Inflammatory macrophage (primary cell): ENCODE results near the gene TRABD.
A peak's percentile ranks its signal among the peaks of the same experiment; 100 is the strongest.

ENCODE experiments used
- DNase-seq, 2 donors: peaks; one replicate each; pipeline ENCODE4 v3.0.0-alpha.2; 2020 to 2022

TRABD gene

DNA sequence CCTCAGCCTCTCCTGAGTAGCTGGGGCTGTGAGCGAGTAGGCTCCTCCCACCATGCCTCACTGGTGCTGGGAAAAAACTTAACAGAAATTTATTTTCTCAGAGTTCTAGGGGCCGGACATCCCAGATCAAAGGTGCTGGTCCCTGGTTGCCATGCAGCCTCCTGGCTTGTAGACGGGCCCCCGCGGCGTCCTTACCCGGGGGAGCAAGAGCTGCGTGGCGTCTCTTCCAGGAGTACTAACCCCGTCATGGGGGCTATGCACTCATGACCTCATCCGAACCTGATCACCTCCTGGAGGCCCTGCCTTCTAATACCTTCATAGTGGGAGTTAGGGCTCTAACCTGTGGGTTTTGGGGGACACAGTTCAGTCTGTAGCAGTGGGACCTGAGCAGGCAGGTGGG lies 2.6 kb downstream of the TRABD start:
- no peak for DNase-seq

DNA sequence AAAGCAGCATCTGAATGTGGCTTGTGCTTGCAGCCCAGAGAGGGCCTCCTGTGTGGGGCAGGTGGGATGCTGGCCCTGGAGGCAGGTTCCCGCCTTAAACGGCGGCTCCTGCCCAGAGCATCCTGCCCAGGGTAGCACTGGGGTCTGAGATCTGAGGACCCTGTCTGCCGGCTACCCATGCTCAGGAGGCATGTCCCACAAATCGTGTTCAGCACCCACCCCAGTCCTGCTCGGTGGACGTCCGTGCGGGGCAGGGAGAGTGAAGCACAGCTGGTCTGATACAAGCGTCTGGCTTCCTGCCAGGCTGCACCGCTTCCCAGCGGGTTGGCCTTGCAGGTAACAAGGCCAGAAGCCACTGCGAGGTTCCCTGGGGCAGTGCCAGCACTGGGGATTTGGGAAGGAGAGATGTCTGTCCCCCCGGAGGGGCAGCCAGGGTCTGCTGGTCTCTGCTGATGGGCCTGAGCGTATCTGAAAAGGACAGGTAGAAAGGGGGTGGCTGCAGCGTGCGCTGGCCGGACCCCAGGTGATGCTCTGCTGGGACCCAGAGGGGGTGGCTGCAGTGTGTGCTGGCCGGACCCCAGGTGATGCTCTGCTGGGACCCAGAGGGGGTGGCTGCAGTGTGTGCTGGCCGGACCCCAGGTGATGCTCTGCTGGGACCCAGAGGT lies 3.6 kb downstream of the TRABD start:
- DNase-seq = no peak

DNA sequence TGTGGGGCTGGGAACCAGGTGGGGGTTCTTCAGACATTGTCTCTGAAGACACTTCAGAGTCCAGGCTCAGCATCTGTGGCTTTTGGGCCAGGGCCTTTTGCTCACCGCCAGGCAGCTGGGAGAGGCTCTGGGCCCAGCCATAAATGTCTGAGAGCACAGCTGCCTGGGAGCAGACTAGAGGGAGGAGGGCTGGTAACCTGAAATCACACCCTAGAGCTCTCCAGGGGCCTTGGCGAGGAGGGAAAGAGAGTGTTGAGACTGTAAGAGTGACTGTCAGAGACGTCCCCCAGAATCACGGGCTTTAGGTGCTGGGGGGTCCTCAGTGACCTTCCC lies 4.1 kb downstream of the TRABD start:
- DNase-seq = no peak

DNA sequence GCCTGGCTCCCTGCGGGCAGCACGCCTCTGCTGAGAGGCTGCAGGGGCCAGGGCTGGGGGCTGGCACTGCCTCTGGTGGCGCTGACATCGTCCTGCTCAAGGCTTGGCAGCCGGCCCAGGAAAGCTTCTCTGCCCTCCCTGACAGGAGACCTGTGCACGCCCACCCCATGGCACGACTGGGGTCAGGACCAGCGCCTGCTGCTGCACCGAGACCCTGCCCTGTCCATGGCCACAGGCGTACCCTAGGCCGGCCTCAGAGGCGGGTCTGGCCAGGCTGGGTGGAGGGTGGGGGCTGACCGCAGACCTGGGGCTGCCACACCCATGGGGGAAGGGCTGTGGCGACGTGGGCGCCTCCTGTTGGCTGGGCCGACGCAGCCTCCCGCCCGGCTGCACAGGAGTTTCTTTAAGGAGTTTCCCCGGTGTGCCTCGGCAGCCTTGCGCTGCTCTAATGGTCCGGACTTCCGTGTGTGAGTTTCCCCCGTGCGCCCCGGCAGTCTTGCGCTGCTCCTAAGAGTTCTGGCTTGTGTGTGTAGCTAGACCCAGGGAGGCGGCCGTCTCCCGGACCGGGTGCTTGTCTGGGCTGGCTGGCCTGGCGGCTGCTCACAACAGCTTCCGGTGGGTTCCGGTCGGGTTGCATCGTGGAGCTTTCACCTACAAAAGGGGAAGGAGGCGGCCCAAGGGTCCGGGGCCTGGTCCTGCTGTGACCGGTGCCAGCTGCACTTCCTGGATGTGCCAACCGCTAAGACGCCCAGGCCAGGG lies 4.6 kb downstream of the TRABD start:
- peak; percentile 87 to 89 for DNase-seq

DNA sequence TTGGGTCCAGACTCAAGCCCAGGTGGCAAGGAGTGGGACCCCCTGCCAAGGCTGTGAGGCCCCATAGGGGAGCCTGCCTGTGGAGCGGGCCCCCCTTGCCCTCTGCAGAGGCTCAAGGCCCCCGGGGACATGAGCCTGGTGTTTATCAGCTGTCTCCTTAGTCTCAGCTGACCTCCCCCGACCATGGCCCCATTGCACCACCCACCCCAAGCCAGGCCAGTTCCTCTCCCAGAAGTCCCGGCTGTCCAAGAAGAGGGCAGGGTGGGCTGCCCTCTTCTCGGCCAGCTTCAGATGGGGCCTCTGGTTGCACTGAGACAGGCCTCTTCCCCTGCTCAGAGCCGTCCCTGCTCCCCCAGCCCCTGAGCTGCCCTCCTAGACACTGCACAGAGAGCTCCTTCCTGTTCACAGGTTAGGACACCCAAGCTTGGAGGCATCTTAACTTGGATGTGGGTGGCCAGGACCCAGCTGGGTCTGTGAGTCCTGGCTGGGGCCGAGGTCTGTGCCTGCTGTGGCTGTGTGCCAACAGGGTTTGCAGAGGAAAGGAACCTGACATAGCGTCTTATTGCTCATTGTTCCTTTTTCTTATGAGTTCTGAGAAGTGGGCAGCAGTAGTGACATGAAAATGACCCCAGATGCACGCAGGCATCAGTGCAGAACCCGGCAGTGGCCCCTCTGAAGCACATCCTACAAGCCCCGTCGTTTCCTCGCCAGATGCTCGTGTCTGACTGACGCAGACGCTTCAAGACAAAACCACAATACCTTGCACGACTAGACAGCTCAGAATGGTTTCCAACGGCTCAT lies 5.4 kb downstream of the TRABD start:
- DNase-seq = peak; percentile 89 to 93

DNA sequence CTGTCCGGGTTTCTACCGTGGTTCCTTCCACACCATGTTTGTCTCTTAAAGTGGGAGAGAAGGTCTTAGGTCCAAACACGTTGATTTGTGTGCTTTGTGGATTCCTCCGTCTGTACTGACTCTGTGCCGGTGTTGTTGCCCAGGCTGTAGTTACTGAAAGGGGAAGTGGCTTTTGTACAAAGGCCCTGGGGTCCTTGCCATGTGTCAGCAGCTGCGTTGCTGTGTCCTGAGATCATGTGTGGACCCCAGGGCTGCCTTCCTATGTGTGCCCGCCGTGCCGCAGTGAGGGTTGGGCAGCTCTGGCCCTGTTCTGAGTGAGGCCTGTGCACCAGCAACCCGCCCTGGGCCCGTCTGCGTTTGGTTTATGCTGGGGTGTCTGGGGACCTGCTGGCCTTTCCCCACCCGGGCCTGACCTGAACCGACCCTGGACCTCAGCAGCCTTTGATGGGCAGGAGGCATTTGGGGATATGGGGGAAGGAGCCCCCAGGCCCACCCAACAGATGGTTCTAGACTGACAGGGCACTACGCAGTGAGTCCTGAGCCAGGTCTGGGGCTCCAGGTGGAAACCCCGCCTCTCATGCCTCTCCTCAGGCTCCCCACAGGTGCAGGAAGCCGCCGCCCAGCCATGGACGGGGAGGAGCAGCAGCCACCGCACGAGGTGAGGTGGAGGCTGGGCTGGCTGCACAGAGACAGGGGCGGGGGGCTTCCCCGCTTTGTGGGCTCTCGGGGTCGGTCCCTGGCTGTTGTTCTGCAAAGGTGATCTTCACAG lies 6.9 kb downstream of the TRABD start:
- DNase-seq = peak in 1 of 2 donors; percentile 42

DNA sequence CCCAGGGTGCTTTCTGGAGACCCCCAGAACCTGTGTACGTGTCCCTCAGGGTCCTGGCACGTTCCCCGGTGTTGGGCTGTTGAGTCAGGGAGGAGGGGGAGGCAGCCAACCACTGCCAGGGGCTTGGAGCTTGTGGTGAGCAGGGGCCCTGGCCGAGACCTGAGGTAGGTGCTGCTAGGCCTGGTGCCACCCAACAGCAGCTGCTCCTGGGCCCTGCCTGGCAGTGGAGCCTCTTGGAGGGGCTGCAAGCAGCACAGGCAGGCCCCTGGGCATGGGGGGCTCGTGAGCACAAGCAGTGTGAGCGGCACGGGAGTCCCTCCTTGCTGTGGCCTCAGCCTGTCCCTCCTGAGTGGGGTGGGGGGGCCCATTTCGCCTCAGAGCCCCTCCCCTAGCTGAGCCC lies 7.9 kb downstream of the TRABD start:
- DNase-seq = no peak

DNA sequence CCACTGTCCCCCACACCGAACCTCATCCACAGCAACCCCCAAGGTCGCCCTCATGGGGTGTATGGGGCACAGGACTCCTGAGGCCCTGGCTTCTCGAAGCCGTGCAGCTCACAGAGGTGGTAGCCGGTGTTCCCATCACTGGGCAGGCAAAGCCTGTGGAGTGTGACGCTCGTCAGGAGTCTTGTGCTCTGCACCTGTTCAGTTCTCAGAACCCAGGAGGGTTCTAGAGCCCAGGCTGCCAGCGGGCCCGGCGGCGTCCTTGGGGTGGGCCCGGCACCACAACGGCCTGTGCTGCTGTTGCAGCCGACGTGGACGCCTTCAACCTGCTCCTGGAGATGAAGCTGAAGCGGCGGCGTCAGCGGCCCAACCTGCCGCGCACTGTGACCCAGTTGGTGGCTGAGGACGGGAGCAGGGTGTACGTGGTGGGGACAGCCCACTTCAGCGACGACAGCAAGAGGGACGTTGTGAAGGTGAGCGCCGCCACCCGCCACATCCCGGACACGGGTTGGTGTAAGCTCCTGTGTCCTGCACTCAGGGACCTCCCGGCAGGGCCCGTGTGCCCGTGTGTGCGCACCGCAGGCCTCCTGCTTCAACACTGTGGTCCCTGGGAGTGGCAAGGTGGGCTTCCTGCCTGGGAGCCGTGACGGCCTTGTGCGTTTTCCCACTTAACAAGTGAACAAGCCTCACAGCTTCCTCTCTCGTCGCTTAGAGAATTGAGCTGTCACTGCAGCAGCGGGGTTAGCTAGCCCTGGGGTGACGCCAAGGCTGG lies 8.5 kb downstream of the TRABD start:
- DNase-seq = no peak

DNA sequence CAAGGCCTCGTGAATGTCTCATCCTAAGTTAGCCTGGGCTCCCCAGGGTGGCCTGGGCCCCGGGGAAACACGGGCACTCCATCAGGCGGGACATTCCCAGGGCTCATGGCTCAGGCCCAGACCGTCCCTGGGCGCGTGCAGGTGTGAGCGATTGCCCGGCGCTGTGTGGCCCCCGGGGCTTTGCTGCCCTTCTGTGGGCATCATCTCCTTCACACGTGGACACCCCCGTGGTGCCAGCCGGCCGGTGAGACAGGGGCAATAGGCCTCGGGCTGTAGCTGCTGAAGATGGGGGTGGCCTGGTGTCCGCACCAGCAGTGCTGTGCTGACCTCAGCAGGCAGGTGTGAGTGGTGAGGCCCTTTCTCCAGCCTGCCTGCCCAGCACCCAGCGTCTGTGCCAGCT lies 10.5 kb downstream of the TRABD start:
- no peak for DNase-seq

DNA sequence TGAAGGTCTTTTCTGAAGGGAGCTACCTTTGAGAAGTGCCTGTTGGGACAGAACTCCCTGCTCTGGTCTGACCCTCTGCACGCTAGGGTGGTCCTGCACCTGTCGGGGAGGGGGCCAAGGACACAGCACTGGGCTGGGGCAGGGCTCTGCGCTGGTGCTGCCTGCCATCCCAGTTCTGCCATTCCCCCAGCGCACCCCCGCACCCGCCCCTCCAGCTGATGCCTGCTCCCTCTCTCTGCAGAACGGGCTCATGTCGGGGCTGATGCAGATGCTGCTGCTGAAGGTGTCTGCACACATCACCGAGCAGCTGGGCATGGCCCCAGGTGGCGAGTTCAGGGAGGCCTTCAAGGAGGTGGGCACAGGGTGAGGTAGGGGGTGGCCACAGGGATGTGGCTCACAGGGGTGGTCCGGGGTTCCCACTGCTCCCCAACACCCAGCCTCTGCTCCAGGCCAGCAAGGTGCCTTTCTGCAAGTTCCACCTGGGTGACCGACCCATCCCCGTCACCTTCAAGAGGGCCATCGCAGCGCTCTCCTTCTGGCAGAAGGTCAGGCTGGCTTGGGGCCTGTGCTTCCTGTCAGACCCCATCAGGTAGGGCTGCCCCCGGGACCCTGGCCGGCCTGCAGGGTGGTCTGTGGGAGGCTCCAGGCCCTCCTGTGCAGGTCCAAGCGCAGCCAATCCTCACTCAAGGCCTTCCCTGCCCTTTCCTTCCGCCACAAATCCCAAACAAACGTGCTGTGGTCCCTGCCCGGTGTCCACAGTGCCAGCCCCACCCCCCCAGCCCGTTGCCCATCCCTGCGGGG lies 11.5 kb downstream of the TRABD start:
- DNase-seq = no peak

DNA sequence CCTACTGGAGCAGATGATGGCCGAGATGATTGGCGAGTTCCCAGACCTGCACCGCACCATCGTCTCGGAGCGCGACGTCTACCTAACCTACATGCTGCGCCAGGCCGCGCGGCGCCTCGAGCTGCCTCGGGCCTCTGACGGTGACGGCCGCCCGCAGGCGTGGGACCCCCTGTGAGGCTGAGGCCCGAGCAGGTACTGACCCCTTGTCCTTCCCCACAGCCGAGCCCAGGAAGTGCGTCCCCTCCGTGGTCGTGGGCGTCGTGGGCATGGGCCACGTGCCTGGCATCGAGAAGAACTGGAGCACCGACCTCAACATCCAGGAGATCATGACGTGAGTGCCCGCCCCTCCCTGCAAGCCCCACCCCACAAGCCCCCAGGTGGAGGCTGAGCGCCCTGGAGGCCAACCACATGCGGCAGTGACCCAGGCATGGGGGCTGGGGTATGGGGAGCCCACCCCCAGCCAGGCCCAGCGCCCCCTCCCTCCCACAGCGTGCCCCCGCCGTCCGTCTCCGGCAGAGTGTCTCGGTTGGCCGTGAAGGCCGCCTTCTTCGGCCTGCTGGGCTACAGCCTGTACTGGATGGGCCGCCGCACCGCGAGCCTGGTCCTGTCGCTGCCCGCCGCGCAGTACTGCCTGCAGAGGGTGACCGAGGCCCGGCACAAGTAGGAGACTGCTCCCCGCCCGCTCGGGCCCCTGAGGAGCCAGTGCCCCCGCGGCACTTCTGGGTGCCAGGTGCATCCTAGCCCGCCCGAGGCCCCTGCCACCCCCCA lies 12.3 kb downstream of the TRABD start:
- no peak for DNase-seq

DNA sequence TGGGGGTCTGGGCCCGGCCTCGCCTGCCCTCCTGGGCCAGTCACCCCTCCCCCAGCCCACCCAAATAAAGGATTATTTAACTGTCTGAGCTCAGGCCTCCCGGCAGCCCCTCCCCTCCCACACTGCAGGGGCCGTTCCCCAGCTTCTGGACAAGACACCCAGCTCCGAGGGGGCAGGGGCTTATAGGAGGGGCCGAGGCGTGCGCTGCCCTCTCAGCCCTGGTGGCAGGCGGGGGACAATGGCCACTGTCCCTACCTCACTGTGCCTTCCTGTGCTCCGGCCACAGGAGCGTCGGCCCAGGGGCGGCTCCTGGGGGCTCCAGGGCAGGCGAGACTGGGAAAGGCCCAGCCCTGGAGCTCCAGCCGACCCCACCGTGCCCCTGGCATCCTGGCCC lies 12.9 kb downstream of the TRABD start:
- DNase-seq = no peak

DNA sequence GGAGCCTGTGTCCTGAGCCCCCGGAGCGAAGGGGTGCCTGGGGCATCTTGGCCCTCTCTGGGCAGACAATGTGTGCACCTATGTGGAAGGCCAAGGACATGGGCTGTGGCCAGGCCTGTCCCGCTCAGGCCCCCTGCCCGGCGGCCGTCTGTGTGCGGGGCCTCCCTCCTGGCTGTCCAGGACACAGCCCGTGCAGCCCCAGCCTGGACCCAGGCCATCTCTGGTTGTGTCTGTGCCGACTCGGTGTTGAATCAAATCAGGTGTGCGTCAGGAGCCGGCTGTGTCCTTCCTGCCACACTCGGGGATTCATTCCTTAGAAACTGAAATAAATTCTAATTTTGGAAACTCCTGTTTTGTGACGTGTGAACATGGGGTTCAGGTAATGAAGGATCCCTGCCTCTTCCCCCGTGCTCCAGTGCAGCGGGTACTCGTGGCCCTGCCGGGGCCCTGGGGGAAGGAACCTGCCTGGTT lies 13.6 kb downstream of the TRABD start:
- DNase-seq = no peak

DNA sequence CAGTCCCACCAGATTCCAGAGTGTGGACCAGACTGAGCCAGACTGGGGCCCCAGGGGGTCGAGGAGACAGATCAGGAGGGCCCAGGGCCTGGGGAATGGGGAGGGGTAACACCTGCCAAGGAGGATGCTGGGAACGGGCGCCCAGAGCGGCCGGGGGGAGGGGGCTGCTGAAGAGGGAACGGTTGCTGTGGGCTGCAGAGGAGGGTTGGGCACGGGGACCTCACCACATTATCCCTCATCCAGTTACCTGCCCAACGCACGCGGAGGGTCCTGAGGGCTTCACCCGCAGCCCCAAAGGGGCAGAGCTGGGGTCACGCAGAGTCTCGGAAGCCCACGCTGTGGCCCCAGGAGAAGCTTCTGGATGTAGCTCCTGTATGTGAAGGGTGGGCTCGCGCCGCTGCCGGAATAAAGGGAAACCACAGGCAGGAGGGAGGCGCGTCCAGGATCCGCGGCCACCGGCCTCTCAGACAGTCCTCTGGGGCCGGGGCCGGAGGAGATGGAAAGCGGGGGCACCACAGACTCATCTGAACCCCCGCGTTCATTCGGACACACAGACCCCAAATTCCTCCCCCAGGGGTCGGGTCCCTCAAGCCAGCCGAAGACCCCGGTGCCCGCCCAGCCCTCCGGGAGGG lies 14.2 kb downstream of the TRABD start:
- DNase-seq = peak in 1 of 2 donors; percentile 15

DNA sequence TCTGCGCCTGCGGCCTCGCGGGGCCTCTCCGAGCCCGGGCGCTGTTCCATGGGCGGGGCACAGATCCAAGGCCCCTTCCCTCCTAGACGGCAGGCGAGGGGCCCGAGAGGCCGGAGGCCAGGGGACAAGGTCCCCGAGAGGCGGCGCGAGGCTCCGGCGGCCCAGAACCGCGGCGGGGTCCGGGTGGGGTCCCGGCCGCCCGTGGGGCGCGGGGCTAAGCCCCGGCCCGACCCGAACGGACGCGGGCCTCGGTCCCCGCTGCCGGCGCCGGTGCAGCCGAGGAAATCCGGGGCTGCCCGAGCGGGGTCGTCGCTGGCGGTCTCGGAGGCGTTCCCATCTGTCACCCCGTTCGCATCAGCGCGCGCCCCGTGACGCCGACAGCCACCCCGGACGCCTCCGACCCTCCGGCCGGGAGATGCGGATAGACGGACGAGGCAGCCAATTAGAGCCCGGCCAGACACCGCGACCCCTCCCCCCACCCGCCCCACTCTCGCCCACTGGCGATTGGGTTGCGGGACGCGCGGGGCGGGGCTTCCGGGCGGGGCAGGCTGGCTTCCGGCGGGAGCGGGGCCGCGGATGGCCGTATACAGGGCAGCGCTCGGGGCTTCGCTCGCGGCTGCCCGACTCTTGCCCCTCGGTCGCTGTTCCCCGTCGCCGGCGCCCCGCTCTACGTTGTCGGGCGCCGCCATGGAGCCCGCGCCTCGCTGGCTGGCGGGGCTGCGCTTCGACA lies 14.9 kb downstream of the TRABD start, which contains the start of gene SELENOO:
SELENOO (plus strand) TSS at position 551 of the 730 bp plus-strand sequence; CDS start at position 577, 26 bp downstream.
- DNase-seq = peak; percentile 89 to 94

DNA sequence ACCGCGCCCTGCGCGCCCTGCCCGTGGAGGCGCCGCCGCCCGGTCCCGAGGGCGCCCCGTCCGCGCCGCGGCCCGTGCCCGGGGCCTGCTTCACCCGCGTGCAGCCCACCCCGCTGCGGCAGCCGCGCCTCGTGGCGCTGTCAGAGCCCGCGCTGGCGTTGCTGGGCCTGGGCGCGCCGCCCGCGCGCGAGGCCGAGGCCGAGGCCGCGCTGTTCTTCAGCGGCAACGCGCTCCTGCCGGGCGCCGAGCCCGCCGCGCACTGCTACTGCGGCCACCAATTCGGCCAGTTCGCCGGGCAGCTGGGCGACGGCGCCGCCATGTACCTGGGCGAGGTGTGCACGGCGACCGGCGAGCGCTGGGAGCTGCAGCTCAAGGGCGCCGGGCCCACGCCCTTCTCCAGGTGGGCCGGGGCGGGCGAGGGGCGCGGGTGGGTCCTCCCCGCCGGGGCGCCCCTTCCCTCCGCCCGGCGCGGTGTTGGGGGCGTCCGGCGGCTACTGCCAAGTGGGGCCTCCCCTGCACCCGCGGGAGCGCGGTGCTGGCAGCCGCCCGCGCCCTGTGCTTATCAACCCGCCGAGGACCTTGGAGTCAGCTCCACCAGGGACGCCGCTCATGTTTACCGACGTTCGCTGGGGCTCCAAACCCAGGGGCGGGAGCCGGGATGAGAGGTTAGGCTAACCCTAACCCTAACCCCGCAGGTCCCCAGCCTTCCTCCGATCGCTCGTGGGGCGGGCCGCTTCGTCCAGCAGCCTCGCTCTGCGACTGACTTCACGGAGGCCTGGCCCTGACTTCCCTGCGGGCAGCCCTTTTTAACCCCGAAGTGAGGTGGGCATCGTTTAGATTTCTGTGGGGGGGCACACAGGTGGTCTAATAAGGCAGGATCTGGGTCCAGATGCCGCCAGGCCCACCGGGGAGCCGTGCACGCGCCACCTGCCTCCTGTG lies 15.7 kb downstream of the TRABD start:
- peak in 1 of 2 donors; percentile 34 for DNase-seq

DNA sequence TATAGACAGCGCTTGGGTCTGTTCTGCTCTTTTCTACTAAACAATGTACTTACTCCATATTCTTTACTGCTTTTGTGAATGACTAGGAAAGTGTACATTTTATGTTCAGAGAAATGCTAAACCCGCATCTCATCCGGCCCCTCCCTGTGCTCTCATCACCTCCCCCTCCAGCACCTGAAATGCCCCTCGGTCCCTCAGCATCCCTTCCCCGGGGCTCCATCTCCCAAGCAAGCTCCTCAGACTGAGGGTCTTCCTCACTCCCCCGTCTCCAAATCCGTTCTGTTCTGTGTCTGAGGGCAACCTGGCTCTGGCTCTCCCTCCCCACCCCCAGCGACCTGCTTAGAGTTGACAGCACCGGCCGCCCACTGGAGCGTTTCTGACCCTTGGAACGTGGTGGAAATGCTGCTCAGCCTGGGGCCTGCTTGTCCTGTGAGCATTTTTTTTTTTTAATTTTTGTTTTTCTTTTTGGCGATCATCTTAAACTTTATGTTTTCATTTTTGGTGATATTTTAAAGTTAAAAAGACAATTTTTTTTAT lies 16.5 kb downstream of the TRABD start:
- no peak for DNase-seq
